Posterior cingulate gyrus (tissue), 11 donors: ENCODE measurements around the gene FAM200C.
A peak's percentile ranks its signal among the peaks of the same experiment; 100 is the strongest.

Source experiments
- DNase-seq, 10 donors: peaks; one replicate each; pipeline versions ENCODE4 v3.0.0 to v3.0.0-alpha.2; 2020 to 2021; ENCODE audit warnings: mixed read lengths in 3 of 10
- intact Hi-C: fragments of 100-400 bp; cut with DNase I; formaldehyde crosslinking; loops from one replicate; pipeline ENCODE4 v1.15.1; 2023

The FAM200C gene

GRCh38 chr5:160369990-160370712, 29.7 kb downstream of the FAM200C start, which contains the start of gene C1QTNF2:
Gene C1QTNF2, minus strand, starts transcription at chr5:160370626. Its CDS starts 15,615 bp downstream, at chr5:160355011.
- peak; percentile 27 to 94 (median 42) for DNase-seq
- intact Hi-C loops, result no loop called here

- intact Hi-C loops, result no loop called here
- DNase-seq, result no peak
Measured at GRCh38 chr5:160367885-160368284, 32.0 kb downstream of the FAM200C start.

- intact Hi-C loops, result no loop called here
- DNase-seq, result no peak
Measured at GRCh38 chr5:160367261-160367660, 32.6 kb downstream of the FAM200C start.

GRCh38 chr5:160366230-160366629, 33.6 kb downstream of the FAM200C start:
- intact Hi-C loops, result no loop called here
- DNase-seq, result no peak

DNA sequence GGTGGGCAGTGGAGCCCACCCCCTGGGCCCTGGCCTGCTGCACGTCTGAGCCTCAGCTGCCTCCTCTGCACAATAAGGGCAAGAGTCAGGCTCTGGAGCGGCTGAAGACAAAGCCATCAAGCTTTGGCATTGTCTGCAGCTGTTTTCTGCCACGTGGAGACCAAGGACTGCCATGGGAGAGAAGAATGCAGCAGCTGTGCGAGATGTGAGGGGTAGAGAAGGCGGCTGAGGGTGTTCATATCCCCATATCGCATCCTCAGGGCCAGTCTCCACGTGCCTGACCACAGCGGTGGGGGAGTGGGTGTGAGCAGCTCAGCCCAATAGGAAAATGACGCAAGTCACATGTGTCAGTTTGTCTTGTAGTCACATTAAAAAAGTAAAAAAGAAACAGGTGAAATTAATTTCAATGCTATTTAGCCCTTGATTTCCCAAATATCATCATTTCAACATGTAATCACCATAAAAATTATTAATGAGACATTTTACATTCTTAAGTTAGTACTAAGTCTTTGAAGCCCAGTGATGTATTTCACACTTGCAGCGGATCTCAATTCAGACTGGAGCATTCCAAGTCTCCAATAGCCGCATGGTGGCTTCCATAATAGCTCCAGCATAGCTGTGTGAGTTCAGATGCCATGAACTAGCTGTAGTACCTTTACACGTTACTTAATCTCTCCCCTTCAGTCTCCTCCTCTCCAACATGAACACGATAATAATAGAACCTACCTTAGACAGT, 36.0 kb downstream of the FAM200C start:
- intact Hi-C loops, result no loop called here
- DNase-seq, result no peak

GRCh38 chr5:160363211-160363610, 36.6 kb downstream of the FAM200C start:
- intact Hi-C loops, result no loop called here
- no peak for DNase-seq

DNA sequence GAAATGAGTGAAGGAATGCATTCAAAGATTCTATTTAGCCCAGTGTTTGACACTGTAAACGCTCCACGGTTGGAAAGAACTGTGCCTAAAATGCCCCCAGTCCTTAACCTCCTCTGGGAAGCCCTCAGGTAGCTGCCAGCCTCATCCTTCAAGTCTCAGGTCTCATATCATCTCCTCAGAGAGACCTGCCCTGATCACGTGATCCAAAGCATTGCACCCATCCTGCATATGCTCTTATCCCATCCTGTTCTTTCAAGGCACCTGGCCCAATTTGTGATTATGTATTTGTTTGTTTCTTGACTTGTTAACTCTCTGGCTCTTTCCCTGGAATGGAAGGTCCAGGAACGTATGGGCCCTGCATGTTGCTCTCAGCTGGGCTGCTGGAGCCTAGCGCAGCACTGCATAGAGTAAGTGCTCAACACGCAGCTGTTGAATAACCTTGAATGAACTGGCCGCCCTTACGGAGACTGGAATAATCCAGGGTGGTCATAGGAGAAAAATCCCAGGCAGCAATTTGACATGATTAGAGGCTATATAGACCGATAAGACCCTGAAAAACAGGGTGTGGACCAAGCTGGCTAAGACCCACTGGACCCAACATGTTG, 38.1 kb downstream of the FAM200C start:
- no peak for DNase-seq
- intact Hi-C loops, result no loop called here

DNA sequence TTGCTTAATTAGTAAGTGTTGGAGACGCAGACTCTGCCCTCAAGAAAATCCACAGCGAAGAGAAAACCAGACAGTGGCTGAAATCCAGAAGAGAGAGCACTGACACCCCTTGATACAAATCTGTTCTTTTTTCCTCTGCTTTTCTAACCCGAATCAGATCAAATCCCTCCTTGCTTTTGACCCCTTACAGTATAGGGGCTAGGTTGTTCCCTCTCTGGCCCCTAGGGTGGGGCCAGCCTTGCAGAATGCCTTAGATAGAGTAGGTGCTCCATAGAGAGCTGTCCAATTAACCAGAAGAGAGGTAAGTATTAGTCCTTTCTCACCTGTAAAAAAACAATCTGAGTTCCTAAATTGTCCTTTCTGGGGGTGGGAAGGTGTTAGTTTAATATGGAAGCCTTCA, 39.5 kb downstream of the FAM200C start:
- intact Hi-C loops, result no loop called here
- no peak for DNase-seq

DNA sequence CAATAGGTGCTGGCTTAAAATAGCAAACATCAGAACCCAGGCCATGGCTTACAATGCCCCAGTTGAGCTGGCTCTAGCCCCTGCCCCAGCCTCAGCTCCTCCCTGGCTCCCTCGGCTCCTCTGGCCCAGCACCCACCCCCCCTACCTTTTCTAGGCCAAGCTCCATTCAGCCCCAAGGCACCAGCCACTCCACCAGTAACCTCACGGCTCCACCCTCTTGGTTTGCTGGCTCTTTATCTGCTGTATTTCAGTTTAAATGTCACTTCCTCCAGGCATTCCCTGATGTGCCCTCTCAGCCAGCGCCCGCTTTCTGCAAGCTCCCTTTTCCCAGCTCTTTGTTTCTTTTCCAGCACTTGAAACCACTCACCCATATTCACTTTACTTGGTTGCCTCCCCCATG, 40.0 kb downstream of the FAM200C start:
- DNase-seq, result no peak
- intact Hi-C loops, result no loop called here

DNA sequence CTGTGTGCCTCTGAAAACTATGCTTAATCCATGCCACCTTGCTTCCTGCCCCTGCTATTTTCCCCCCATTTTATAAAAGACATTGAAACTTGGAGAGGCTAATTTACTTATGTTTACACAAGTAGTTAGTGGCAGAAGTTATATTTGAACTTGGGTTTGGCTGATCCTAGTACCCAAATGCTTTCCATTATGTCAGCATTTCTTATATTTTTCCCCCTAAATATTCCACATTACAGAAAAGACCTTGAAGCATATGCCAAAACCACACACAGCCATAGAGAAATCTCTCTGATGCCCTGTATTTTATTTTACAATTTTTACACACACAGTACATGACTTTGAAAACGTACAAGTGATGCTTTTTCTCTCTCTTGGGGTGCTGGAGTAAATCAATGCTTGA, 40.6 kb downstream of the FAM200C start:
- intact Hi-C loops, result no loop called here
- DNase-seq, result no peak

DNA sequence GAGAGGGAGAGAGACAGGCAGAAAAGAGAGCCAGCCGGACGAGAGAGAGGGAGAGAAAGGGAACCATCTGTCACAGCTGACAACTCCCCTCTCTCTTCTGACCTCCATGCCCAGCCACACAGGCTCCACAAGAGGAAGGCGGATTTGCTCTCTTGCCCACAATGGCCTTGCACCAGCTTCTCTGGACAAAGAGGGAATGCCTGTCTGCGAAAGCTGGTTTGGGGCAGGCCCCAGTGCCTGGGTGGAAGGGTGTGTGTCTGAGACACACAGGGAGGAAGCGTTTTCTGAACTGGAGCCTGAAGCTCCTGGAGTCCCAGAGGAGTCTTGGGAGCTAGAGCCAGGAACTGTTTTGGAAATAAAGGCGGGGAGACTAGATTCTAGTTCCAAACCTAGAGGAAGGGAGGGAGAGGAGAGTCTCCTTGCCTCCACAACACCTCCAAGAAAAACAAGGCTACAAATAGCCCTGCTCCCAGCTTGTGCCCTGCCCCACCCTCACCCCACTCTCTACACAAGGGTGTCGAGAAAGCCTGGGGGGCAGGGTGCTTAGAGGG, 41.9 kb downstream of the FAM200C start:
- DNase-seq, result no peak
- intact Hi-C loops, result no loop called here

GRCh38 chr5:160357394-160357793, 42.5 kb downstream of the FAM200C start:
- no peak for DNase-seq
- intact Hi-C loops, result no loop called here

DNA sequence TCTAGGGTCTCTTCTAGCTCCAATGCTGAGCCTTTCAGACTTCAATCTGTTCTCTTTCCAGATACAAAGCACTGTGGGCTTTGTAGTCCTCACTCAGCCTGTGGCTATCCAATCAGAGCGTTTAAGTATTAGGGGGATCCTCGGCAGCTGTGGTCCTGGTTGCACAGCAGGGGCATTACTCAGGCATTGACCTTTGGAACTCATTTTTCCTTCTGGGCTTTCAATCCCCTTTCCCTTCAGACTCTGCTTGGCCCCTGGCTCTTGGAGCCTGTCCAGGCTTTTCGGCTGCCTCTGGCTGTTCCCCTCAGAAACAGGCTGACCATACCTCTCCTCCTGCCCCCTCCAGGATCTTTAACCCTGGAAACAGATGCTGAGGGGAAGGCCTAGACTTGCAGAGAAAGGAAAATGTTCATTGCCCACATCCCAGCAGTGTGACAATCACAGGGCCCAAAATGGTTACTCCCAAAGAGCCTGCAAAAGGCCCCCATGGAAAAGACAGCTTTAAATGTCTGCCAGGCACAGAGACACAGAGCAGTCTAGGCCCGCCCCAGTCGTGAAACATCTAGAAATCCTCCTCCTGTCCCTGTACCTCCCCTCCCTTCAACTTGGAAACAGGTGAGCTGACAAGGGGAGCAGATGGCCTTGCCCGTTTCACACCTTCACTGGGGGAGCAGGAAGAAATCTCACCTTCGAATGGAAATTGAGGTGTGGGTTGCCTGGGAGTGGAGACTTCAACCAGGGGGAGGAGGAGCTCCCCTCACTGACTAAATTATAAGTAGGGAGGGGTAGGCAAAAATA, 43.1 kb downstream of the FAM200C start:
- DNase-seq, result no peak
- intact Hi-C loops, result no loop called here

DNA sequence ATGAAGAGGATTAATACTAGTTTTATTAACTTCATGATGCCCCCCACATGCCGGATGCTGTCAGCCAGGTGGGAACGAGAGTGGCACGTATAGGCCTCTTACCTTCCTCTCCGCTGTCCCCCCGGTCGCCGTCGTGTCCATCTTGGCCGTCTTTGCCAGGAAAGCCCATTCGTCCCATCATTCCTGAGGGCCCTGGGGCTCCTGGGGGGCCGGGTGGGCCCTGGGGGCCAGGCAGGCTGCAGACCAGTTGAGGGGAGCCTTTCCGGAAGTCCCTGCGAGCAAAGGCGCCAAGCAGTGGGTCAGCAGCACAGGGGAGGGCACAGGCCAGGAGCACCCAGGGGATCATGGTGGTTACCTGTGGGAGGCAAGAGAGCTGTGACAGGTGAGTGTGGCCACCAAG, 45.2 kb downstream of the FAM200C start:
- no peak for DNase-seq
- intact Hi-C loops, result no loop called here

DNA sequence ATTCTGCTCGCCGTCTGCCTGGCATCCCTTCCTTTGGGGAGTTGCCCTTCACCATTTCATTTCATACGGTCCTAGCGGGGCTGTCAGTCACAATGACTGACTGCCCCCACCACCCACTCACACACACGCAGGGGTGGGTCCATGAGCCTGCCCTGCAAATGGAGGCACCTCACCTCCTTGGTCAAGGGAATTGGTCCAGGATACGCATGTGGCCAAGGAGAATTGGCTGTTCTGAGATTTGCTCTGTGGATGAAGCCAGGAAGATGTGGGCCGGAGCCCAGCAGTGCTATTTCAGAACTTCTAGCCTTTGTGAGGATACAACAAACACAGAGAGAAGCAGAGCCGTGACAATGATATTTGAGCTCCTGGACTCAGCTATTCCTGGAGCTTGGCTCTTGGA, 46.5 kb downstream of the FAM200C start:
- DNase-seq, result peak in 7 of 10 donors; percentile 17 to 88 (median 41)
- intact Hi-C loops, result no loop called here

DNA sequence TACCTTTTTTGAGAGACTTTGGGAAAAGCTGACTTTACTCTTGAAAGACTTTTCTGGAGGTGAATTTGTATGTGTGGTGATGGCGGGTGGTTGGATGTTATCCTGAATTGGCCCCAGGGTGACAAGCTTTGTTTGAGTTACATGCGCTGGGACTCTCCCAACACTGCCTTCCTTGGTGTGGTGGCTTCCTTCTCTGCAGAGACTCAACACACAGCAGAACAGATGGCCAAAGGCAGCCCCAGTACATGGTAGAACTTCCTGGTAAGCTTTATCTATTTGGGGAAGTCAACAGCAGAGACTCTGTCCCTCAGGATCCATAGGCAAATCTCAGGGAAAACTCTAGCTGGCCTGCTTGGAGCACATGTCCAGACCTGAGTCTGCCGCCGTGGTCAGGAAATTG, 47.5 kb downstream of the FAM200C start:
- DNase-seq, result no peak
- intact Hi-C loops, result no loop called here

DNA sequence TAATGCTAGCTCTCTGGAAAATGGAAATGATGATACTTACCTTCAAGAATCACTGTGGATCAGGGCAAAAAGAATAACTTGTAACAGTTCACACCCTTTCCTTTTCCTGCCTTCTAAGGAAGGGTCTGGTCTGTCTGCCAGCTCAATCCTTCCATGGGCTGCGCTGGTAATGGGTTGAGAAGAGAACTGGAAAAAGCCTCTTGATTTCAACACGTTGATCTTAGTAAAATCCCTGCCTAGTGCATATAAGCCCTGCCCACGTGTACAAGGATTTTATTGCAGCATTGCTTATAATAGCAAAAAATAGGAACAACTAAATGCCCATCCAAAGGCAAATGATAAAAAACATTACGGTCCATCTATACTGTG, 49.9 kb downstream of the FAM200C start:
- DNase-seq, result peak in 1 of 10 donors; percentile 5
- intact Hi-C loops, result no loop called here

DNA sequence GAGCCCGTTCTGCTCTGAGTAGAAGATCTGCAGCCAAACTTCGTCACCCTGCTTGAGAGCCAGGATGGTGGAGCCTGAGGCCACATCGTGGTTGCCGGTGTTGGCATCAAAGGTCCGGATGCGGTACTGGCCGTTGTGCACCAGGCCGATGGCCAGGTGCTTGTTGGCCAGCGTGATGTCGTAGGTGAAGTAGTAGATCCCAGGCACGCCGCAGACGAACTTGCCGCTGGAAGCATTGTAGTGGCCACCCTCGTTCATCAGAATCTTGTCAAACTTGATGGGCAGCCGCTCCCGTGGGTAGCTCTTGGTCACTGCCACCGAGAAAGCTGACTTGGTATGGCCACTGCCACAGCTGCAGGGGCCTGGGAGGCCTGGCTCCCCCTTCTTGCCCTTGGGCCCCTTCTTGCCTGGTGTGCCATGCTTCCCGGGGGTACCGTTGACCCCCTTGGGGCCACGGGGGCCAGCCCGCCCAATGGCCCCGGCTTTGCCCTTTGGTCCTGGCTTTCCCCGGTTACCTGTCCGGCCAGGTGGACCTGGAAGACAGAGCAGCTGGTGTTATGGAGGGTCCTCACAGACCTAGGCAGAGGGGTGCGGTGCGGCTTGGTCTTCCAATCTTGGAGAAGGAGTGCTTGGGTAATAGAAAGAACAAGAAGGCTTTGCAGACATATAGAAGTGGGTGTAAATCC, 50.5 kb downstream of the FAM200C start:
- intact Hi-C loops, result no loop called here
- peak in 1 of 10 donors; percentile 6 for DNase-seq

- intact Hi-C loops, result no loop called here
Measured at GRCh38 chr5:160348080-160348479, 51.8 kb downstream of the FAM200C start.

GRCh38 chr5:160347448-160347847, 52.4 kb downstream of the FAM200C start:
- intact Hi-C loops, result no loop called here
- DNase-seq, result no peak

More at GRCh38 chr5:160348080-160348479, 51.8 kb downstream of the FAM200C start:
- DNase-seq, result no peak
